Measurements from ENCODE around the gene TXNL4B. TPM values are rescaled to one million over a fixed set of nuclear protein-coding genes. Genes with fewer than 3 reads are reported as not detected.

The TXNL4B gene
- total and polyA plus RNA-seq, 10 of the 15 experiments (the other 5 are each of a cell fraction or from before 2014, with no cell fraction given) = 11.1 to 24.0 (median 15.9) TPM

DNA sequence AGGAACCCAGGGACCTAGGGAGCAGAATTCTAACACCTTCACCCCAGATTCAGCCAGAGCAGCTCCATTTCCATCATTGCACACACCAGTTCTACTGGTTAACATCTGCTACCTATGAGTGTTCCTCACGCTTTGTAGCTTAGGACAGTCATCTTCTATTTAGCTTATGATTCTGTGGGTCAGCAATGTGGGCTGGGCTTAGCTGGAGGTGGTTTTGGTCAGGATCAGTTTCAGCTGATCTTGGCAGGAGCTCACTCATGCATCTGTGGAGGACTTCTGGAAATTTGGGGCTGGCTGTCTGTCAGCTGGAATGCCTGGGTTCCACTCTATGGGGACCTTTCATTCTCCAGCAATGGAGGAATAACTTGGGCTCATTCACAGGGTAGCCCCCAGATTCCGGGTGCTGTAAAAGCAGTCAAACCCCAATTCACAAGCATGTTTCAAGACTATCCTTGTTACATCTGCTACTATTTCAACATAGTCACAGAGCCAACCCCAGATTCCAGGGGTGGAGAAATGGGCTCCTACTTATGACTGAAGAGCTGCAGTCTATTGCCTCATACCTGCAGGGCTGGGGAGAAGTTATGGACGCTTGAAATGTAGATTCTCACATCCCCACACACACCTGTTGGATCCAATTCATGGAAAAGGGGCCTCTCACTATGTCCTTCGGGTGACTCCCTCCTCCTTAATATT, 42.5 kb downstream of the TXNL4B start (continued):
- TF ChIP-seq, protein P1, sequence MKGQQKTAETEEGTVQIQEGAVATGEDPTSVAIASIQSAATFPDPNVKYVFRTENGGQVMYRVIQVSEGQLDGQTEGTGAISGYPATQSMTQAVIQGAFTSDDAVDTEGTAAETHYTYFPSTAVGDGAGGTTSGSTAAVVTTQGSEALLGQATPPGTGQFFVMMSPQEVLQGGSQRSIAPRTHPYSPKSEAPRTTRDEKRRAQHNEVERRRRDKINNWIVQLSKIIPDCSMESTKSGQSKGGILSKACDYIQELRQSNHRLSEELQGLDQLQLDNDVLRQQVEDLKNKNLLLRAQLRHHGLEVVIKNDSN (IDR thresholded peaks at IDR 0.05; ENCODE audit: borderline replicate concordance, extremely low read length, insufficient read depth, low read depth, low read length) = no peak
- TF ChIP-seq, protein P2, sequence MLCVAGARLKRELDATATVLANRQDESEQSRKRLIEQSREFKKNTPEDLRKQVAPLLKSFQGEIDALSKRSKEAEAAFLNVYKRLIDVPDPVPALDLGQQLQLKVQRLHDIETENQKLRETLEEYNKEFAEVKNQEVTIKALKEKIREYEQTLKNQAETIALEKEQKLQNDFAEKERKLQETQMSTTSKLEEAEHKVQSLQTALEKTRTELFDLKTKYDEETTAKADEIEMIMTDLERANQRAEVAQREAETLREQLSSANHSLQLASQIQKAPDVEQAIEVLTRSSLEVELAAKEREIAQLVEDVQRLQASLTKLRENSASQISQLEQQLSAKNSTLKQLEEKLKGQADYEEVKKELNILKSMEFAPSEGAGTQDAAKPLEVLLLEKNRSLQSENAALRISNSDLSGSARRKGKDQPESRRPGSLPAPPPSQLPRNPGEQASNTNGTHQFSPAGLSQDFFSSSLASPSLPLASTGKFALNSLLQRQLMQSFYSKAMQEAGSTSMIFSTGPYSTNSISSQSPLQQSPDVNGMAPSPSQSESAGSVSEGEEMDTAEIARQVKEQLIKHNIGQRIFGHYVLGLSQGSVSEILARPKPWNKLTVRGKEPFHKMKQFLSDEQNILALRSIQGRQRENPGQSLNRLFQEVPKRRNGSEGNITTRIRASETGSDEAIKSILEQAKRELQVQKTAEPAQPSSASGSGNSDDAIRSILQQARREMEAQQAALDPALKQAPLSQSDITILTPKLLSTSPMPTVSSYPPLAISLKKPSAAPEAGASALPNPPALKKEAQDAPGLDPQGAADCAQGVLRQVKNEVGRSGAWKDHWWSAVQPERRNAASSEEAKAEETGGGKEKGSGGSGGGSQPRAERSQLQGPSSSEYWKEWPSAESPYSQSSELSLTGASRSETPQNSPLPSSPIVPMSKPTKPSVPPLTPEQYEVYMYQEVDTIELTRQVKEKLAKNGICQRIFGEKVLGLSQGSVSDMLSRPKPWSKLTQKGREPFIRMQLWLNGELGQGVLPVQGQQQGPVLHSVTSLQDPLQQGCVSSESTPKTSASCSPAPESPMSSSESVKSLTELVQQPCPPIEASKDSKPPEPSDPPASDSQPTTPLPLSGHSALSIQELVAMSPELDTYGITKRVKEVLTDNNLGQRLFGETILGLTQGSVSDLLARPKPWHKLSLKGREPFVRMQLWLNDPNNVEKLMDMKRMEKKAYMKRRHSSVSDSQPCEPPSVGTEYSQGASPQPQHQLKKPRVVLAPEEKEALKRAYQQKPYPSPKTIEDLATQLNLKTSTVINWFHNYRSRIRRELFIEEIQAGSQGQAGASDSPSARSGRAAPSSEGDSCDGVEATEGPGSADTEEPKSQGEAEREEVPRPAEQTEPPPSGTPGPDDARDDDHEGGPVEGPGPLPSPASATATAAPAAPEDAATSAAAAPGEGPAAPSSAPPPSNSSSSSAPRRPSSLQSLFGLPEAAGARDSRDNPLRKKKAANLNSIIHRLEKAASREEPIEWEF (IDR thresholded peaks at IDR 0.05; ENCODE audit: insufficient replicate concordance, low read depth, low read length) = no peak
- TF ChIP-seq SMAD5 (IDR thresholded peaks at IDR 0.05; ENCODE audit: low read depth) = no peak
- no peak for TF ChIP-seq SRF (IDR thresholded peaks at IDR 0.05; ENCODE audit: low read depth in 2 of 2, low read length in 2 of 2)
- no peak for TF ChIP-seq MTA2 (IDR thresholded peaks at IDR 0.05; ENCODE audit: low read depth)
- no peak for TF ChIP-seq HDAC2 (IDR thresholded peaks at IDR 0.05)
- TF ChIP-seq KDM1A (IDR thresholded peaks at IDR 0.05; ENCODE audit: borderline replicate concordance) = no peak
- no peak for TF ChIP-seq NR2F1 (conservative IDR thresholded peaks at IDR 0.05)
- no peak for TF ChIP-seq RBBP5 (conservative IDR thresholded peaks at IDR 0.05)
- no peak for TF ChIP-seq PAX5 (IDR thresholded peaks at IDR 0.05; ENCODE audit: borderline replicate concordance, low read depth, low read length)
